Uterus (tissue), 4 donors: Measurements from ENCODE around the gene SH3BGR. TPM values are rescaled to one million over a fixed set of nuclear protein-coding genes. Genes with fewer than 3 reads are reported as not detected.
"Not testable (repeated sequence)": the region's sequence is repeated elsewhere in the genome, so short reads cannot be mapped to it uniquely, and the experiment has no call there.

Experiments
- DNase-seq, 2 donors: peaks; one replicate each; pipeline ENCODE4 v3.0.0-alpha.2; 2019 to 2020
- H3K27ac ChIP-seq, 2 donors: fragments of 200-600 bp; sonication (generic); 1 replicate in 1 of 2; 2 replicates in 1 of 2; pipeline ENCODE4 v1.5.1; 2016 to 2018
- H3K27me3 ChIP-seq, 2 donors: fragments of 200-600 bp; sonication (generic); one replicate each; pipeline ENCODE4 v1.5.1; 2018 to 2019; ENCODE audit warnings: control low read depth in 1 of 2
- H3K36me3 ChIP-seq, 2 donors: fragments of 200-600 bp; sonication (generic); one replicate each; pipeline ENCODE4 v1.5.1; 2019; ENCODE audit warnings: control low read depth in 1 of 2
- H3K4me1 ChIP-seq, 2 donors: fragments of 200-600 bp; sonication (generic); one replicate each; pipeline ENCODE4 v1.5.1; 2018 to 2019; ENCODE audit warnings: control low read depth in 1 of 2
- H3K4me3 ChIP-seq, 2 donors: fragments of 200-600 bp; sonication (generic); 1 replicate in 1 of 2; 2 replicates in 1 of 2; pipeline ENCODE4 v1.5.1; 2018 to 2019; ENCODE audit warnings: mild to moderate bottlenecking in 1 of 2
- H3K9me3 ChIP-seq, 2 donors: fragments of 200-600 bp; sonication (generic); one replicate each; pipeline ENCODE4 v1.5.1; 2019; ENCODE audit warnings: control low read depth in 1 of 2
- POLR2A ChIP-seq, 2 donors: fragments of 450-650 bp; IDR thresholded peaks; one replicate each; pipeline ENCODE4 v1.6.1; 2016; ENCODE audit warnings: antibody characterized with exemption in 2 of 2, mild to moderate bottlenecking in 1 of 2, moderate library complexity in 1 of 2
- intact Hi-C: fragments of 100-400 bp; cut with DNase I; formaldehyde crosslinking; loops from one replicate; pipeline ENCODE4 v1.15.1; 2023; ENCODE audit warnings: low total_unique reads
- total RNA-seq, 4 donors: library from RNA; depleted of rRNA in 3 of 4; stranded (reverse); fragments of >200 nt in 3 of 4; gene quantifications; one replicate each; pipeline versions ENCODE4 v1.1.0 to v1.2.4, GENCODE V29; 2014 to 2023
- TF ChIP-seq, protein P1 (sequence below), 4 experiments: fragments of 200-600 bp in 2 of 4; fragments of 450-650 bp in 2 of 4; sonication (generic) in 2 of 4; IDR thresholded peaks; one replicate each; pipeline ENCODE4 v1.5.1; 2016 to 2019; ENCODE audit warnings: antibody characterized with exemption in 4 of 4, mild to moderate bottlenecking in 2 of 4, moderate library complexity in 1 of 4
- donor health status: DM: yes; HTN: yes; CAD: no.

Gene SH3BGR
- 10 to 100 TPM in 1 of 4 donors, 1 to 10 TPM in 2, not detected in 1; 1.1 to 27.9 (median 8.1) TPM for total RNA-seq

DNA sequence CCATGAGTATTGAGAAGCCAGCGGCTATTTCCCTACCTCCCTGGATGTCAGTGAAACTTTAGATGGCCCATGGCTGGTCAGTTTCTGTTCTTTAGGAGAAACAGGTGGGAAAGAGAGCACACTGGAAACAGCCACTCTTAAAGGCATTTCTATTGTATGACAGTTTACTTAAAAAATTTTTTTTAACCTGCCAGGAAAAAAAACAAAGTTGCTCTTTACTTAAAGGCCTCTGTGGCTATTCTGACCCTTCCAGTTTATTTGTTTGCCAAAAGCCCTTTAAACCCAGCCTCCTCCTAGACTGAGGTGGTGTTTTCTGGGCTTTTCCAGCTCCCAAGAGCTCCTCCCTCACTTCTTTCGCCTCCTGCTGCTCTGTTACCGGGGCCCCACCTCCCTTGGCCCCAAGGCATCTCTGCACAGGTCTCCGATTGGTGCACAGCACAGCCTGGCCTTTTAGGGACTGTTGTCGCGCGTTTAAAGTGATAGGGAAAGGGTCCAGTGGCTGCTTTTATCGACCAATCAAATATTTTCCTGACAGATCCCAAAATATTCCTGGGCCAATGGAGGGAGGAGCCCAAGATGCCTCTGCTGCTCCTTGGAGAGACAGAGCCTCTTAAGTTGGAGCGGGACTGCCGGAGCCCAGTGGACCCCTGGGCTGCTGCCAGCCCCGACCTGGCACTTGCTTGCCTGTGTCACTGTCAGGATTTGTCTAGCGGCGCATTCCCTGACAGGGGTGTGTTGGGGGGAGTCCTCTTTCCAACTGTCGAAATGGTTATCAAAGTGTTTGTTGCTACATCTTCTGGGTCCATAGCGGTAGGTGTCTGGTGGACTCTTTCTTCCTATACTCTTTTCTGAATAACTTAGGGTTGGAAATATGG lies at the start of gene SH3BGR:
TSS of gene SH3BGR (plus strand) at position 639 of the 875 bp plus-strand sequence. CDS start at position 766, 127 bp downstream.
- Histone ChIP-seq H3K36me3 (no peaks in the 10 kb centered on the region), H3K4me3 (no peak within 1 kb of the TSS), H3K27me3 (no peaks in the 10 kb centered on the region), H3K9me3 (no peaks in the 10 kb centered on the region), H3K4me1 (no peaks in the 10 kb centered on the region), H3K27ac (peak within 1 kb of the TSS in 1 of 2 donors; percentile 20)
- TF ChIP-seq, protein P1, sequence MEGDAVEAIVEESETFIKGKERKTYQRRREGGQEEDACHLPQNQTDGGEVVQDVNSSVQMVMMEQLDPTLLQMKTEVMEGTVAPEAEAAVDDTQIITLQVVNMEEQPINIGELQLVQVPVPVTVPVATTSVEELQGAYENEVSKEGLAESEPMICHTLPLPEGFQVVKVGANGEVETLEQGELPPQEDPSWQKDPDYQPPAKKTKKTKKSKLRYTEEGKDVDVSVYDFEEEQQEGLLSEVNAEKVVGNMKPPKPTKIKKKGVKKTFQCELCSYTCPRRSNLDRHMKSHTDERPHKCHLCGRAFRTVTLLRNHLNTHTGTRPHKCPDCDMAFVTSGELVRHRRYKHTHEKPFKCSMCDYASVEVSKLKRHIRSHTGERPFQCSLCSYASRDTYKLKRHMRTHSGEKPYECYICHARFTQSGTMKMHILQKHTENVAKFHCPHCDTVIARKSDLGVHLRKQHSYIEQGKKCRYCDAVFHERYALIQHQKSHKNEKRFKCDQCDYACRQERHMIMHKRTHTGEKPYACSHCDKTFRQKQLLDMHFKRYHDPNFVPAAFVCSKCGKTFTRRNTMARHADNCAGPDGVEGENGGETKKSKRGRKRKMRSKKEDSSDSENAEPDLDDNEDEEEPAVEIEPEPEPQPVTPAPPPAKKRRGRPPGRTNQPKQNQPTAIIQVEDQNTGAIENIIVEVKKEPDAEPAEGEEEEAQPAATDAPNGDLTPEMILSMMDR (IDR thresholded peaks at IDR 0.05), result no peak
- TF ChIP-seq POLR2A (IDR thresholded peaks at IDR 0.05), result no peak
- DNase-seq, result peak in 1 of 2 donors; percentile 16
- intact Hi-C loops, result no loop called here

- no peak for DNase-seq
- Histone ChIP-seq H3K4me3 (no peak overlapping the region), H3K36me3 (no peaks in the 10 kb centered on the region), H3K27ac (no peak overlapping the region), H3K4me1 (no peaks in the 10 kb centered on the region), H3K9me3 (no peaks in the 10 kb centered on the region), H3K27me3 (no peaks in the 10 kb centered on the region)
- intact Hi-C loops, result no loop called here
- no peak for TF ChIP-seq POLR2A (IDR thresholded peaks at IDR 0.05)
- TF ChIP-seq, protein P1 (IDR thresholded peaks at IDR 0.05), result no peak
These were observed 45.7 kb upstream of the SH3BGR start for GRCh38 chr21:39406065-39406464.

- H3K27ac ChIP-seq, DNase-seq, H3K9me3 ChIP-seq, H3K27me3 ChIP-seq, H3K4me1 ChIP-seq, H3K4me3 ChIP-seq, intact Hi-C loops, H3K36me3 ChIP-seq: not testable (repeated sequence)
These were observed 32.6 kb upstream of the SH3BGR start for GRCh38 chr21:39419204-39419603.

DNA sequence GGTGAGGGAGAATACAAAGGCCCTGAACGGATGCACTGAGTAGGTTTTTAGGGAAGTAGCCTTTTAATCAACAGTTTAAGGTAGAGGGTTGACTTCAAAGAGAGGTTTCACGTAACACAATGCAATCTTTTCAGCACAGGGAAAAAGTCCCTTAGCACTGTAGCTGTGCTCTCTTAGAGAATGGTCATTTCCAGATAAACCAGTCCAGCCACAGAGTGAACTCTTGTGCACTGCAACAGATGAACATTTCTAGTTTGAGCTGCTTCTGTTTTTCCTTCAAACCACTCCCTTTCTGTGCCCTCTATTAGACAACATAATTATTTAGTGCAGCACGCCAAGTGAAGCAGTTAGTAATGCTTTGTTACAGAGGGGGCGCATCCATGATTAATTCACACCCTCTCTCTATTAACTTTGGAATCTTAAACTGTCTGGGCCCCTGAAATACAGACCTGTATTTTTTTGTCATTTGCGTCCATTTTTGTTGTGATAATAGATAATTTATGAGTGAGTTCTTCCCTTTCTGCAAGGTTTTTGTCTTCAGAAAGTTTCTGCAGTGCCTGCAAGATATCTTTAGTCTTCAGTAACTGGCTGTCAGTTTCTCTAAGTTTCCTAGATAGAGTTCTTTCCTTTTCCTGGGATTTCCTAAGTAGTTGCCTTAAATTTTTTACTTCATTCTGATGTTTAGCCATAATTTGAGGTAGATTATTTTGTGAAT lies 29.1 kb upstream of the SH3BGR start:
- no peak for DNase-seq
- no peak overlapping the region for H3K27ac ChIP-seq
- H3K9me3 ChIP-seq, result no peaks in the 10 kb centered on the region
- H3K27me3 ChIP-seq, result no peaks in the 10 kb centered on the region
- TF ChIP-seq, protein P1 (IDR thresholded peaks at IDR 0.05), result no peak
- TF ChIP-seq POLR2A (IDR thresholded peaks at IDR 0.05), result no peak
- H3K36me3 ChIP-seq, result no peaks in the 10 kb centered on the region
- no peaks in the 10 kb centered on the region for H3K4me1 ChIP-seq
- H3K4me3 ChIP-seq, result no peak overlapping the region
- intact Hi-C loops, result no loop called here

DNA sequence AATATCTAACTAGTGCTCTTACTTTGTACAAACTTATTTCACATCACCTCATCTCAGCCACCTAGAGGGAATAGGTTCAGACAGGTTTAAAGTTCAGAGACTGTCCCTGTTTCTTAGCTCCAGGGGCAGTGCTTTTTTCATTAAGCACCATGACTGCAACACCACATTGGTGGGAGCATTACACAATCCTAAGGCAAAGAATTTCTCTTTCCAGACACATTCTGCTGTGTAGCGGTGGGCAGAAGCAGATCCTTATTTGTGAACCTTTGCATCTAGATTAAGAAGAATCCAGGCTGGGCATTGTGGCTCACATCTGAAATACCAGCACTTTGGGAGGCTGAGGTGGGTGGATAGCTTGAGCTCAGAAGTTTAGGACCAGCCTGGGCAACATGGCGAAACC lies 22.3 kb upstream of the SH3BGR start:
- intact Hi-C loops, result no loop called here
- Histone ChIP-seq H3K36me3 (no peaks in the 10 kb centered on the region), H3K27me3 (no peaks in the 10 kb centered on the region), H3K9me3 (no peaks in the 10 kb centered on the region), H3K4me1 (no peaks in the 10 kb centered on the region), H3K4me3 (no peak overlapping the region), H3K27ac (no peak overlapping the region)
- no peak for TF ChIP-seq POLR2A (IDR thresholded peaks at IDR 0.05)
- TF ChIP-seq, protein P1 (IDR thresholded peaks at IDR 0.05), result no peak
- DNase-seq, result no peak
